Activated T-cell treated with anti-CD3 and anti-CD28 coated beads, Interleukin-2, amount 50 U/mL, for 24 hours (primary cell): ENCODE measurements around the gene KRTAP5-11.
A peak's percentile ranks its signal among the peaks of the same experiment; 100 is the strongest.
"Not testable (repeated sequence)": the region's sequence is repeated elsewhere in the genome, so short reads cannot be mapped to it uniquely, and the experiment has no call there.

ENCODE experiments used
- DNase-seq: peaks from one replicate; pipeline ENCODE4 v3.0.0-alpha.2; 2020
- H3K27ac Mint-ChIP-seq: 2 replicates; pipeline ENCODE4 v1.8.0; 2020; ENCODE audit warnings: mild to moderate bottlenecking, mixed read lengths
- H3K27me3 Mint-ChIP-seq: 2 replicates; pipeline ENCODE4 v1.8.0; 2020; ENCODE audit warnings: mixed read lengths
- H3K36me3 Mint-ChIP-seq: 2 replicates; pipeline ENCODE4 v1.8.0; 2020; ENCODE audit warnings: low read depth, mixed read lengths
- H3K4me1 Mint-ChIP-seq: 2 replicates; pipeline ENCODE4 v1.8.0; 2020; ENCODE audit warnings: low read depth, mixed read lengths
- H3K4me3 Mint-ChIP-seq: 2 replicates; pipeline ENCODE4 v1.8.0; 2020; ENCODE audit warnings: mild to moderate bottlenecking, moderate library complexity, mixed read lengths
- H3K9me3 Mint-ChIP-seq: 2 replicates; pipeline ENCODE4 v1.8.0; 2020; ENCODE audit warnings: mixed read lengths

Gene KRTAP5-11

DNA sequence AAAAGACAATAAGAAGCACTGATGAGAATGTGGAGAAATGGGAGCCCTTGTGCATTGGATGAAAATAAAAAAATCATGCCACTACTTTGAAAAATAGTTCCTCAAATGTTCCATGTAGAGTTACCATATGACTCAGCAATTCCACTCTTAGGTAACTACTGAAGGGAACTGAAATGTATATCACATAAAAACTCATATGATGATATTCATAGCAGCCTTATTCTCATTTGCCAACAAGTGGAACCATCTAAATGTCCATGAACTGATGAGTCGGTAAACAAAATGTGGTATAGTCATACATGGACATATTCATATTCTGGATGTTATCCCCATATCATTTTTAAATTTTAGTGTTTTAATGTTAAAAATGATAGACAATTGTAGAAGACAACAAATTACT lies 31.0 kb downstream of the KRTAP5-11 start:
- peaks cover 25% of the 10 kb centered on the region for H3K27me3 Mint-ChIP-seq
- peaks cover 2% of the 10 kb centered on the region for H3K4me1 Mint-ChIP-seq
- H3K4me3 Mint-ChIP-seq = no peak overlapping the region
- no peaks in the 10 kb centered on the region for H3K36me3 Mint-ChIP-seq
- DNase-seq = no peak
- H3K27ac Mint-ChIP-seq = no peak overlapping the region
- H3K9me3 Mint-ChIP-seq = no peaks in the 10 kb centered on the region

GRCh38 chr11:71548716-71549151 lies 33.9 kb downstream of the KRTAP5-11 start:
- H3K4me1 Mint-ChIP-seq = peaks cover 9% of the 10 kb centered on the region
- H3K9me3 Mint-ChIP-seq = no peaks in the 10 kb centered on the region
- no peak for DNase-seq
- no peaks in the 10 kb centered on the region for H3K36me3 Mint-ChIP-seq
- H3K4me3 Mint-ChIP-seq = no peak overlapping the region
- H3K27me3 Mint-ChIP-seq = peaks cover 35% of the 10 kb centered on the region
- H3K27ac Mint-ChIP-seq = no peak overlapping the region

GRCh38 chr11:71548120-71548519 lies 34.6 kb downstream of the KRTAP5-11 start, which contains the start of gene KRTAP5-9:
Gene KRTAP5-9, plus strand, starts transcription at chr11:71548420. Its CDS starts 238 bp downstream, at chr11:71548658.
- Mint-ChIP-seq H3K4me1 (peaks cover 15% of the 10 kb centered on the region), H3K27me3 (peaks cover 40% of the 10 kb centered on the region), H3K9me3 (no peaks in the 10 kb centered on the region), H3K36me3 (no peaks in the 10 kb centered on the region), H3K27ac (no peak within 1 kb of the TSS), H3K4me3 (no peak within 1 kb of the TSS)
- no peak for DNase-seq

- no peaks in the 10 kb centered on the region for H3K36me3 Mint-ChIP-seq
- H3K27ac Mint-ChIP-seq = no peak overlapping the region
- H3K4me1 Mint-ChIP-seq = peaks cover 20% of the 10 kb centered on the region
- H3K4me3 Mint-ChIP-seq = no peak overlapping the region
- no peak for DNase-seq
- peaks cover 10% of the 10 kb centered on the region for H3K9me3 Mint-ChIP-seq
- H3K27me3 Mint-ChIP-seq = peaks cover 53% of the 10 kb centered on the region
Observed at GRCh38 chr11:71545405-71545966, 37.2 kb downstream of the KRTAP5-11 start.

GRCh38 chr11:71544525-71545214 lies 38.0 kb downstream of the KRTAP5-11 start:
- peaks cover 10% of the 10 kb centered on the region for H3K9me3 Mint-ChIP-seq
- peaks cover 20% of the 10 kb centered on the region for H3K4me1 Mint-ChIP-seq
- no peak overlapping the region for H3K27ac Mint-ChIP-seq
- H3K27me3 Mint-ChIP-seq = peaks cover 50% of the 10 kb centered on the region
- no peak for DNase-seq
- H3K4me3 Mint-ChIP-seq = no peak overlapping the region
- H3K36me3 Mint-ChIP-seq = no peaks in the 10 kb centered on the region

DNA sequence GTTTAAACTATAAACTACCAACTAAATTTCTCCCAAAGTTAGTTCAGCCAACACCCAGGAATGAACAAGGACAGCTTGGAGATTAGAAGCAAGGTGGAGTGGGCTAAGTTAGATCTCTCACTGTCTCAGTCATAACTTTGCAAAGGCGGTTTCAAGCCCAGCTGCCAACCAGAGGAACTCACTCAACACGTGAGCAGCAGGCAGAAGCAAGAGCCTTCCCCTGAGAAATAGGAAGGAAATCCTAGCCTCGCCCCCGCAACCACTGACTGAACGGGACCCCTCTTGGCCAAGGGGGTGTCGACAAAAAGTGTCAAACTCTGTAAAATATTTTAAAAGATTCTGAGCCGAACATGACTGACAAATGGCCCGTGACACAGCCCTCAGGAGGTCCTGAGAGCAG lies 38.8 kb downstream of the KRTAP5-11 start:
- H3K36me3 Mint-ChIP-seq = no peaks in the 10 kb centered on the region
- H3K27me3 Mint-ChIP-seq = peaks cover 41% of the 10 kb centered on the region
- H3K4me3 Mint-ChIP-seq = no peak overlapping the region
- H3K9me3 Mint-ChIP-seq = peaks cover 10% of the 10 kb centered on the region
- peaks cover 20% of the 10 kb centered on the region for H3K4me1 Mint-ChIP-seq
- DNase-seq = no peak
- no peak overlapping the region for H3K27ac Mint-ChIP-seq

- H3K27me3 Mint-ChIP-seq = peaks cover 39% of the 10 kb centered on the region
- no peak overlapping the region for H3K4me3 Mint-ChIP-seq
- H3K4me1 Mint-ChIP-seq = peaks cover 20% of the 10 kb centered on the region
- H3K36me3 Mint-ChIP-seq = no peaks in the 10 kb centered on the region
- H3K27ac Mint-ChIP-seq = no peak overlapping the region
- H3K9me3 Mint-ChIP-seq = peaks cover 10% of the 10 kb centered on the region
- DNase-seq = no peak
Observed at GRCh38 chr11:71542879-71543777, 39.5 kb downstream of the KRTAP5-11 start.

GRCh38 chr11:71542382-71542781 lies 40.3 kb downstream of the KRTAP5-11 start:
- no peak overlapping the region for H3K4me3 Mint-ChIP-seq
- DNase-seq = no peak
- no peaks in the 10 kb centered on the region for H3K36me3 Mint-ChIP-seq
- H3K27ac Mint-ChIP-seq = no peak overlapping the region
- H3K27me3 Mint-ChIP-seq = peaks cover 35% of the 10 kb centered on the region
- H3K4me1 Mint-ChIP-seq = peaks cover 20% of the 10 kb centered on the region
- peaks cover 10% of the 10 kb centered on the region for H3K9me3 Mint-ChIP-seq

DNA sequence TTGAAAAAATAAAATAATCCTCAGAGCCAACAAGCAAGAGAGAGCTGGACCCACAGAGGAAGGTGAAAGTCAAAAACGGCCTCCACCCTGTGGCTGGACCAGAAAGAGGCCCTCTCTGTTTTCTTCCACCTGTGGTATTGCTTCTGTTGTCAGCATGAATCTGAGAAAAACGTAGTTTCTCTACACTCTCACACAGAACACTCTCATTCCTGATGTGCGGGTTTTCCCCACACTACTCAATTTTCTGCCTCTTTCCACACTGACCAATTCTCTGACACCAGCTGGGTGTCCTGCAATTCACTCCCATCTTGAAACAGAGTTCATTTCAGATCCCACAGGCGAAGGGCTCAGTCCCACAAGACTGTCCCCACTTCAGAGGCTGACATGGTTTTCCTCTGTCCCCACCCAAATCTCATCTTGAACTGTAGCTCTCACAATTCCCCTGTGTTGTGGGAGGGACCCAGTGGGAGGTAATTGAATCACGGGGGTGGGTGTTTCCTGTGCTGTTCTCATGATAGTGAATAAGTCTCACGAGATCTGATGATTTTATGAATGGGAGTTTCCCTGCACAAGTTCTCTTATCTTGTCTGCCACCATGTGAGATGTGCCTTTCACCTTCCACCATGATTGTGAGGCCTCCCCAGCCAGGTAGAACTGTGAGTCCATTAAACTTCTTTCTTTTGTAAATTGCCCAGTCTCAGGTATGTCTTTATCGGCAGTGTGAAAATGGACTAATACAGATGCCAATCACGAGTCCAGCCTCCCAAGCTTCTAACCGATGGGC lies 42.0 kb downstream of the KRTAP5-11 start:
- H3K4me1 Mint-ChIP-seq = peaks cover 20% of the 10 kb centered on the region
- peaks cover 28% of the 10 kb centered on the region for H3K27me3 Mint-ChIP-seq
- H3K36me3 Mint-ChIP-seq, DNase-seq, H3K4me3 Mint-ChIP-seq: not testable (repeated sequence)
- H3K27ac Mint-ChIP-seq = peak overlapping the region; percentile 0
- peaks cover 10% of the 10 kb centered on the region for H3K9me3 Mint-ChIP-seq

DNA sequence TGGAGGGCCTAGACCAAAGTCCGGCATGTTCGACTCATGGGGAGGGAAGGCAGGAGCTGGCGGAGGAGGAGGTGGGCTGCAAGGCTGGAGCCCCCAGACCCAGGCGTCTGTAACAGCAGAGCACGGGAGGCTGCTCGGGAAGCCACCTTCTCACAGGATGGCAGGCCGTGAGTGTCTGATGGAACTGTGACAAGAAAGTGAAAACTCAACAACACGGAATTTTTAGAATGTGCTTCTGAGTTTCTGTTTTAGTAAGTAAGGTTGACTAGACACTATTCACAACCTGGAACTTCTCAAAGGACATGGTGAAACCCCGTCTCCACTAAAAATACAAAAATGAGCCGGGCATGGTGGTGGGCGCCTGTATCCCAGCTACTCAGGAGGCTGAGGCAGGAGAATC lies 42.7 kb downstream of the KRTAP5-11 start:
- not testable (repeated sequence) for H3K36me3 Mint-ChIP-seq, H3K4me3 Mint-ChIP-seq, H3K27ac Mint-ChIP-seq, DNase-seq
- peaks cover 24% of the 10 kb centered on the region for H3K27me3 Mint-ChIP-seq
- H3K4me1 Mint-ChIP-seq = peaks cover 20% of the 10 kb centered on the region
- peaks cover 10% of the 10 kb centered on the region for H3K9me3 Mint-ChIP-seq

GRCh38 chr11:71539017-71539416 lies 43.7 kb downstream of the KRTAP5-11 start:
- DNase-seq = no peak
- no peak overlapping the region for H3K27ac Mint-ChIP-seq

DNA sequence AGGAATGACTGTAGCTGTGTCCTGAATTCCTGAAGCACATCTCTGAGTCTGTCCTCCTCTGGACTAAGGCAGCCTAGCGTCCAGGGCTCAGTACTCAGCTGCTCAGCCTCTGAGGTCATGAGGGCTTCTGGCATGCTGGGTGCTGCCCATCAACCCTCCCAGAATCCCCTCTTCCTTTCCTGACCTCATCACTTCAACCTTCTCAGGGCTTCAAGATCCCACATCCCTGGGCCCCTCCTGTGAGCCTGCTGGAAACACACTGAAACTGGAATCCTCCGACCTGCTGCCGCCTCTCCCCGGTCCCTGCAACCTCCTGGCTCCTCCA lies 44.0 kb downstream of the KRTAP5-11 start:
- H3K36me3 Mint-ChIP-seq = no peaks in the 10 kb centered on the region
- peaks cover 18% of the 10 kb centered on the region for H3K27me3 Mint-ChIP-seq
- no peak for DNase-seq
- H3K9me3 Mint-ChIP-seq = peaks cover 10% of the 10 kb centered on the region
- peaks cover 12% of the 10 kb centered on the region for H3K4me1 Mint-ChIP-seq
- H3K4me3 Mint-ChIP-seq = no peak overlapping the region
- no peak overlapping the region for H3K27ac Mint-ChIP-seq

More at GRCh38 chr11:71539017-71539416, 43.7 kb downstream of the KRTAP5-11 start:
- peaks cover 16% of the 10 kb centered on the region for H3K4me1 Mint-ChIP-seq
- H3K9me3 Mint-ChIP-seq = peaks cover 10% of the 10 kb centered on the region
- H3K36me3 Mint-ChIP-seq = no peaks in the 10 kb centered on the region
- H3K27me3 Mint-ChIP-seq = peaks cover 18% of the 10 kb centered on the region
- H3K4me3 Mint-ChIP-seq = no peak overlapping the region

- H3K27me3 Mint-ChIP-seq = peaks cover 14% of the 10 kb centered on the region
- not testable (repeated sequence) for DNase-seq, H3K36me3 Mint-ChIP-seq, H3K4me3 Mint-ChIP-seq, H3K4me1 Mint-ChIP-seq, H3K27ac Mint-ChIP-seq
- peaks cover 10% of the 10 kb centered on the region for H3K9me3 Mint-ChIP-seq
Observed at GRCh38 chr11:71537977-71538665, 44.6 kb downstream of the KRTAP5-11 start, which contains the start of gene KRTAP5-8. Gene KRTAP5-8, plus strand, starts transcription at chr11:71538025. Its CDS starts 31 bp downstream, at chr11:71538056.
